Ectodermal cell (in vitro differentiated cells): ENCODE measurements around the gene GNAI2.

ENCODE experiments used
- H3K27ac ChIP-seq: 2 replicates; pipeline ENCODE4 v1.7.0; 2013; ENCODE audit warnings: mild to moderate bottlenecking, low read depth, low read length; ENCODE audit not compliant: insufficient read depth, poor library complexity, severe bottlenecking
- H3K27me3 ChIP-seq: 2 replicates; pipeline ENCODE4 v1.7.0; 2013; ENCODE audit warnings: mild to moderate bottlenecking, low read length; ENCODE audit not compliant: insufficient read depth, control insufficient read depth, poor library complexity, severe bottlenecking
- H3K36me3 ChIP-seq: one replicate; pipeline ENCODE4 v1.7.0; 2013; ENCODE audit warnings: low read length; ENCODE audit not compliant: control insufficient read depth, insufficient read depth
- H3K4me1 ChIP-seq: one replicate; pipeline ENCODE4 v1.7.0; 2013; ENCODE audit warnings: low read length; ENCODE audit not compliant: control insufficient read depth, insufficient read depth
- H3K4me3 ChIP-seq: 2 replicates; pipeline ENCODE4 v1.7.0; 2013; ENCODE audit warnings: low read depth, low read length, control low read depth; ENCODE audit not compliant: insufficient read depth
- H3K9me3 ChIP-seq: 2 replicates; pipeline ENCODE4 v1.7.0; 2013; ENCODE audit warnings: mild to moderate bottlenecking, low read length, moderate library complexity; ENCODE audit not compliant: control insufficient read depth
- WGBS, 2 experiments: methylation state at CpG; one replicate each; pipeline ENCODE4 v1.1.7; 2013; ENCODE audit warnings: missing lambda C conversion rate in 2 of 2; 5-methylcytosine and 5-hydroxymethylcytosine counted together

GNAI2 gene

DNA sequence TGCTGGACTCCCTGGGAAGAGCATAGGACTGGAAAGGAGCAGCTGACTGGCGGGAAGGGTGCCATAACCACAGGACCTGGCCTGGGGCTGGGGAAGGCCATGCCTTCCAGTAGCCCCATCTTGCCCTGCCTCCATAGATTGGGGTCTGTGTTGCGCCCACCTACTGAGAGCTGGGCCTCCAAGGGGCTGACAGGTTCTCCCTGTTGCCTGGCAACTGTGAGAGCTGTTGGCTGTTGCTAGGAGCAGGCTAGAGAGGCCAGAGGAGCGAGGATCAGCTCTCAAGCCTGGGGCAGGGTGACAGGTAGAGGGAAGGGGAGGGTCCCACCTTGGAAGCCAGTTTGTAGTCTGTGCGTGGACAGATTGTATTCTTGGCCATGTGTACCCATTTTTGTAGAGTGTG lies 2.8 kb upstream of the GNAI2 start:
- H3K27ac ChIP-seq, result peak overlapping the region; percentile 44
- H3K36me3 ChIP-seq, result no peaks in the 10 kb centered on the region
- no peaks in the 10 kb centered on the region for H3K9me3 ChIP-seq
- no peaks in the 10 kb centered on the region for H3K27me3 ChIP-seq
- H3K4me3 ChIP-seq, result no peak overlapping the region
- peaks cover 37% of the 10 kb centered on the region for H3K4me1 ChIP-seq
- 71 to 75% methylated on average over 4 of the region's 4 CpGs for WGBS, 2 experiments

DNA sequence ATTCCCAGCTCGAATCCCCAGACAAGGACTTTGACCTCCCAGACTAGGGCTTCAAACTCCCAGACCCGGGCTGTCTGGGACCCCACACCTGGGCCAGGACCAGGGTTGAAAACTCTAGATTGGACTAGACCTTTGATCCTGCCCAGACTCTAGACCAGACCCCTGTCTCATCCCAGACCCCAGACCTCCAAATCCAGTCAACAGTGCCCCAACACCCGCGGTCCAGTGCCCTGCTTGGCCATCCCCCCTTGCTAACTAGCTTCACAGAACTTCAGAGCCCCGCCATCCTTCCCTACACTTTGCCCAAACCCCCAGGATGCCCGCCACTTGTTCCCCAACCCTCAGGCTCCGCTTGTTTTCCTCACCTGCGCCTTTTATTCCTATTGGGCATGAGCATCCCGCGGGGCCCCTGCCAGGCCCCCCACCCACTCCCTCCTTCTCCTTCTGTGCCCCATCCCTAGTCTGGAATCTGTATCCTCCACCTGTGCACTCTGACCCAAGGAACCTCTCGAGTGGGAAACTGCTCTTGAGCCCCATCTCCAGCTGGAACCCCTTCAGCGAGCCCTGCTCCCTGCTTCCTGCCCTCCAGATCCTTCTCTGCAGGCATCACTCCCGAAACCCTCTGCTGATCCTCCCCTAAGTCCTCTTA lies 604 bp downstream of the GNAI2 start:
- no peaks in the 10 kb centered on the region for H3K36me3 ChIP-seq
- 1% methylated on average over 13 of the region's 13 CpGs for WGBS, 2 experiments
- no peak overlapping the region for H3K27ac ChIP-seq
- H3K9me3 ChIP-seq, result no peaks in the 10 kb centered on the region
- H3K4me3 ChIP-seq, result peak overlapping the region; percentile 81
- H3K4me1 ChIP-seq, result peaks cover 53% of the 10 kb centered on the region
- no peaks in the 10 kb centered on the region for H3K27me3 ChIP-seq

DNA sequence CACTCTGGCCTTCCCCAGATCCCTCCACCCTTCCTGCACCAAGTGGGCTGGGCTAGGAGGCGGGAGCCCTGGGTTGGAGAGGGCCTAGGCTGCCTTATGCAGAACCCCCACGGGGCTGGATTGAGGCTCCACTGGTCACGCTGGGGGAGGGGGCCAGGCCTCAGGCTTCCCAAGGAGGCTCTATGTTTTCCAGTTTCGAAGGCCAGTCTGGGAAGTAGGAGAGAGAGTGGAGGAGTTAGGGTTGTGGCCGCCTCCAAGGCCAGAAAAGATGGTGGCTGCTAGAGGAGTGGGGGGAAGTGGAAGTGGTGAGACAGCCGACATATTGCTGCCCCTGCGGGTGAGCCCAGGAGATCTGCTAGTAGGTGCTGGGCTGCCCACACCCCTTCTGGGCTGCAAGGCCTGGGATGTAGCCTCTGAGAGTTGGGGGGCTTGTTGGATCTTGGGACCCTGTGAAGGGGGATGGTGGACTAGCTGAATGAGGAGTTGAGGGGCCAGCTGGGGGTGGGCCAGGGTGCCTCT lies 1.2 kb downstream of the GNAI2 start:
- Histone ChIP-seq H3K4me3 (peak overlapping the region; percentile 81), H3K4me1 (peaks cover 56% of the 10 kb centered on the region), H3K27ac (peak overlapping the region; percentile 48), H3K36me3 (no peaks in the 10 kb centered on the region), H3K27me3 (no peaks in the 10 kb centered on the region), H3K9me3 (no peaks in the 10 kb centered on the region)
- 4 to 9% methylated on average over 7 of the region's 7 CpGs for WGBS, 2 experiments

DNA sequence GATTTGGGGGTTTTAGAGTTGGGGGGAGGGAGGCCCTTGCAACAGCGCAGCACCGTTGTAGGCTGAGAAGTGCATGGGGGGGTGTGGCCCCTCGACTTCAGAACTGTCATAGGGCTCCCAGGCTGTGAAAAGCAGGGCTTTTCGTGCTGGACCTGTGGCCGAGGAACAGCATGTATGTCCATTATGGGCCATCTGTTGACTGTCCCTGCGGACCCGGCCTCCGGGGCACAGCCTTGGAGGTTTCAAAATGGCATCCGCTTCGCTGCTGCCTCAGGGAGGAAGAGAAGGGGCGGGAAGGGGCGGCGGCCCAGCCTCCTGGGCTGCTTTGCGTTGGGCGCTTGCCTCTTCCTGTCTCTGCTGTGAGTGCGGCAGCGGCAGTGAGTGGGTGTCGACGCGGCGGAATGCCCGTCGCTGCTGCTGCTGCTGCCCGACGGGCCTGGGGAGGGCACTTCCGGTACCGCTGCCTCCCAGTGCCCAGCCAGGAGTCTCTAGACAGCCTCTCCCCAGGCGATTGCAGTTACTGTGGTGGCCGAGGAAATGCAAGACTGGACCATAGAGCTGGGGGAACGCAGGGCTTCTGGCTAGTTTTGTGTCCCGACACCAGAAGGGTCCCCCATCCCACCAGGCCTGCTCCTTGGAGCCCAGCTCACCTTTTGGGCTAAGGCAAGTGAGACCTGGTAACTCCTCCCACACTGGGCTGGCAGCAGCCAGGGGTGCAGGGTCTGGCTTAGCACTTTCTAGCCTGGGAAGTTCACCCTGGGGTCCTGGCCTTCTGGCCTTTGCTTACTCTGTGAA lies 1.9 kb downstream of the GNAI2 start:
- Histone ChIP-seq H3K4me3 (peak overlapping the region; percentile 81), H3K9me3 (no peaks in the 10 kb centered on the region), H3K4me1 (peaks cover 56% of the 10 kb centered on the region), H3K27me3 (no peaks in the 10 kb centered on the region), H3K27ac (peak overlapping the region; percentile 48), H3K36me3 (no peaks in the 10 kb centered on the region)
- WGBS, 2 experiments, result 7% methylated on average over 31 of the region's 31 CpGs

DNA sequence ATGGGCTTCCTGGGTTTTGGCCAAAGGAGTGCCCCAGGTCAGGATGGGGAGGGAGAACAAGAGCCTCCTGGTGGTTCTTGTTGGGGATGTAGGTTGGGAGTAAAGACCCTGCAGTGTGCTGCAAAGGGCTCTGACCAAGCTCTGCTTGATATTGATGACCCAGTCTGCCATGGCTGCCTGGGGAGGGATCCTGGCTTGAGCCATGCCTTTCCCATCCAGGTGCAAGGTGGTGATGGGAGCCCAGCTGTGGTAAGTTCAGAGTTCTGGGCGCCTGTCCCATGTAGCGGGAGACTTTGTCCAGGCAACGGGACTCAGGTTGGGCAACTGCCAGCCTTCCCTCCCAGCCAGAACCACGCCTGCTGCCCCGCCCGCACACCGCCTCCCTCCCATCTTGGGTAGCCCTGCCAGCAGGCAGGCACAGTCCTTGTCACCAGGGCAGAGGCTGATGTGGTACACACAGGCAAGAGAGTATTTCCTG lies 2.6 kb downstream of the GNAI2 start:
- Histone ChIP-seq H3K4me3 (peak overlapping the region; percentile 81), H3K4me1 (peaks cover 56% of the 10 kb centered on the region), H3K9me3 (no peaks in the 10 kb centered on the region), H3K27ac (no peak overlapping the region), H3K36me3 (no peaks in the 10 kb centered on the region), H3K27me3 (no peaks in the 10 kb centered on the region)
- WGBS, 2 experiments, result 87 to 91% methylated on average over 7 of the region's 7 CpGs

DNA sequence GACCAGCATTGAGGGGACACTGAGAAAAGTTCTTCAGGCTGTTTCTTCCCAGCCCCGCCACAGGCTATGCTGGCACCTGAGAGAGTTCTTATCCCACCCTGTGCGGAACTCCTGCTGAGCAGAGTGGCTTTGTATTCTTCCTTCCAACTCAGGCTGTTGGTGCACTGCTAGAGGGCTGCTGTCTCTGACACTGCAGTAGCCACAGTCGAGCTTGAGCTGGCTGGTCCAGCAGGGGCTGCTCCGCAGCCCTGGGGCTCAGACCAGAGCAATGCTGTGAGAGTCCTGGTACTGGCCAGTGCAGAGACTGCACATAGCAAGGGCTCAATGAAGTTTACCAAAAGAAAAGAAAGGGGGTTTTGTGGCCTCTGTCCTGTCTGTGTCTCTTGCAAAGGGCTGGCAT lies 3.6 kb downstream of the GNAI2 start:
- Histone ChIP-seq H3K4me3 (peak overlapping the region; percentile 81), H3K27me3 (no peaks in the 10 kb centered on the region), H3K36me3 (no peaks in the 10 kb centered on the region), H3K4me1 (peaks cover 55% of the 10 kb centered on the region), H3K9me3 (no peaks in the 10 kb centered on the region), H3K27ac (peak overlapping the region; percentile 50)
- WGBS, 2 experiments, result 47 to 53% methylated on average over 4 of the region's 4 CpGs

DNA sequence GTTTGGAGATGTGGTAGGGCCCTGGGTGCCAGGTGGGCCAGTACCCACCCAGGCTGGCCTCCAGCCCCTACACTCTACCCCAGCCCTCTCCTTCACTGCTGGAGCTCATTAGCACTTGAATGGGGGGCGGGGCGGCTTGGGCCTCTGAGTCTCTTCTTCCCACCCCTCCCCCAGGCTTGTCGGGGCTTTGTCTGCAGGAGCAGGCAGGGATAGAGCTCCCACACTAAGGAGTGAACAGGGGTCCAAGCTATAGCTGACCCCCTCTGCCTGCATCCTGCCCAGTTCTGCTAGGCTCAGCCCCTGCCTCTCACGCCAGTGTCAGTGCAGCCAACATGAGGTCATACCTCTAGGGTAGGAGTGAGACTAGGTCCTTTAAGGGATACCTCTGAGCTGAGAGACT lies 5.2 kb downstream of the GNAI2 start:
- 1 to 2% methylated on average over 4 of the region's 4 CpGs for WGBS, 2 experiments
- Histone ChIP-seq H3K4me3 (peak overlapping the region; percentile 22), H3K27ac (peak overlapping the region; percentile 93), H3K4me1 (peaks cover 69% of the 10 kb centered on the region), H3K36me3 (no peaks in the 10 kb centered on the region), H3K27me3 (no peaks in the 10 kb centered on the region), H3K9me3 (no peaks in the 10 kb centered on the region)

DNA sequence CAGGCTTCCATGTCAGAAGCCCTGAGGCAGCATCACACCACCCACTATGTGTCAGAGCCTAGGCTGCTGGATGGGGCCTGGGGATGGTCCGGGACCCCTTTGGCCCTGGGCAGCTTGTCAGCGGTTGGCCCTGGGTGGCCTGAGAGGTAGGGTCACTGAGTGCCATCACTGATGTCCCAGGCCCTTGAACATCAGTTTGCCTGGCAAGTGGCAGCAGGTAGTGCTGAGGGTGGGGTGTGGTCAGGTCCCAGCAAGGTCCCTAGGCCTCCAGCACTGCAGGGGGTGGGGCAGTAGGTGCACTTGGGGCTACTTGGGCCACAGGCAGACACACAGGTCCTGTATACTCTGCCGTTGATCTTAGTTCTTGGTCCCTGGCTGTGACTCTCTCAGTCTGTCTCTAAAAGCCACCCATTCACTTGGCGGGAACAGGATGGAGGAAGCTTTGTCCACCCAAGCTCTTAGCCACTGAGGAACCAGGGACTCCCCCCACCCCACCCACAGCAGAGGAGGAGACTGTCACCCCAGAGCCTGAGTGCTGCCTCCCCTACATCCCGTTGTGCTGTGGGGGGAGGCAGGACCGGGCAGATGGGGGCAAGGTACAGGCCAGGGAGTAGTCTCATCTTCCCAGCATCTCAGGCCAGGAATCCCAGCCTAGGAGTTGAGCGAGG lies 5.8 kb downstream of the GNAI2 start:
- WGBS, 2 experiments, result 77 to 81% methylated on average over 7 of the region's 7 CpGs
- peak overlapping the region; percentile 22 for H3K4me3 ChIP-seq
- H3K9me3 ChIP-seq, result no peaks in the 10 kb centered on the region
- H3K27me3 ChIP-seq, result no peaks in the 10 kb centered on the region
- peaks cover 76% of the 10 kb centered on the region for H3K4me1 ChIP-seq
- no peaks in the 10 kb centered on the region for H3K36me3 ChIP-seq
- peak overlapping the region; percentile 93 for H3K27ac ChIP-seq

DNA sequence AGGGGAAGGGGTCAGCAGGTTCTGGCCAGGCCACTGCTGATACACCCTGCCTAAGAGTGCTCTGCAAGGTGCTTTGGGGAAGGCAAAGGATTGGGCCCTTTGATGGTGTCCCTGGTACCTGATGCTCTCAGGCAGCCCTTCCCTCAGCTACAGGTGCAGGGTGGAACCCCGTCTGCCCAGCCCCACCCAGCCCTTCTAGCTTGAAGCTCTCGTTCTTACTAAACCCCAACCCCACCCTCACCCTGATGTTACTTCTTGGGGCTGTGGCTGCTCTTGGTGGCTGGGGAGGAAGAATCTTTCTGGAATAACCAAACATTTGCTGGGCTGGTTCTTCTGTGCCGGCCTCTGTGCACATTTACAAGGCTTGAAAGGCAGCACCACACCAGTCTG lies 6.4 kb downstream of the GNAI2 start:
- Histone ChIP-seq H3K36me3 (no peaks in the 10 kb centered on the region), H3K27me3 (no peaks in the 10 kb centered on the region), H3K4me3 (peak overlapping the region; percentile 22), H3K27ac (no peak overlapping the region), H3K9me3 (no peaks in the 10 kb centered on the region), H3K4me1 (peaks cover 80% of the 10 kb centered on the region)
- WGBS, 2 experiments, result 80 to 87% methylated on average over 3 of the region's 3 CpGs
